WTC11 (cell line): ENCODE results near the gene ADGRG7. TPM values are rescaled to one million over a fixed set of nuclear protein-coding genes. Genes with fewer than 3 reads are reported as not detected.

Experiments
- ATAC-seq: fragments of 200-7000 bp; cut with Tn5 transposase; 2 replicates; pipeline ENCODE4 v1.10.0; 2021; ENCODE audit warnings: mild to moderate bottlenecking, moderate library complexity
- CTCF ChIA-PET: fragments of 300-600 bp; sonication (Branson Sonifier 250); formaldehyde crosslinking; loops from one replicate; lab custom pipeline; 2021; ENCODE audit warnings: antibody characterized with exemption; lab: Charles Lee
- POLR2A ChIA-PET: fragments of 350-600 bp; sonication (Branson Sonifier 250); formaldehyde crosslinking; loops from one replicate; lab custom pipeline; 2021; ENCODE audit warnings: antibody characterized with exemption; lab: Charles Lee
- DNase-seq: peaks from one replicate; pipeline ENCODE4 v3.0.0; 2021; ENCODE audit warnings: low spot score
- H3K27ac Mint-ChIP-seq: 2 replicates; pipeline ENCODE4 v1.8.0; 2021; ENCODE audit warnings: mixed read lengths
- H3K27me3 Mint-ChIP-seq: 2 replicates; pipeline ENCODE4 v1.8.0; 2021; ENCODE audit warnings: low read depth, mild to moderate bottlenecking, moderate library complexity, mixed read lengths
- H3K36me3 Mint-ChIP-seq: 2 replicates; pipeline ENCODE4 v1.8.0; 2021; ENCODE audit warnings: mixed read lengths
- H3K4me1 Mint-ChIP-seq: 2 replicates; pipeline ENCODE4 v1.8.0; 2022; ENCODE audit warnings: mixed read lengths
- H3K4me3 Mint-ChIP-seq: 2 replicates; pipeline ENCODE4 v1.8.0; 2021; ENCODE audit warnings: mild to moderate bottlenecking, moderate library complexity, mixed read lengths
- H3K9me3 Mint-ChIP-seq: 2 replicates; pipeline ENCODE4 v1.8.0; 2021; ENCODE audit warnings: mixed read lengths
- AFF4 ChIP-seq: sonication (generic); formaldehyde crosslinking; IDR thresholded peaks from 2 replicates; pipeline ENCODE4 v1.8.1; 2023; ENCODE audit warnings: mild to moderate bottlenecking, missing genetic modification reagents, borderline replicate concordance
- E2F4 ChIP-seq: sonication (generic); formaldehyde crosslinking; IDR thresholded peaks from 2 replicates; pipeline ENCODE4 v1.8.1; 2022; ENCODE audit warnings: low read depth, mild to moderate bottlenecking, moderate library complexity, missing genetic modification reagents, borderline replicate concordance
- HMGA2 ChIP-seq: fragments of 250-450 bp; sonication (Bioruptor Pico); IDR thresholded peaks from 2 replicates; pipeline ENCODE4 v1.4.0; 2021; ENCODE audit warnings: mild to moderate bottlenecking, moderate library complexity
- JAZF1 ChIP-seq: fragments of 250-450 bp; sonication (Bioruptor Pico); IDR thresholded peaks from 2 replicates; pipeline ENCODE4 v1.9.0; 2021; ENCODE audit warnings: moderate library complexity, mild to moderate bottlenecking, inconsistent platforms
- MYBL2 ChIP-seq: sonication (generic); formaldehyde crosslinking; IDR thresholded peaks from 2 replicates; pipeline ENCODE4 v1.8.1; 2023; ENCODE audit warnings: mild to moderate bottlenecking, moderate library complexity, missing genetic modification reagents
- NFE2L1 ChIP-seq: sonication (generic); formaldehyde crosslinking; IDR thresholded peaks from 2 replicates; pipeline ENCODE4 v1.8.1; 2023; ENCODE audit warnings: missing genetic modification reagents
- STAT6 ChIP-seq: sonication (generic); formaldehyde crosslinking; conservative IDR thresholded peaks from 2 replicates; pipeline ENCODE4 v1.8.1; 2023; ENCODE audit warnings: mild to moderate bottlenecking, low read depth, missing genetic modification reagents, moderate library complexity
- TEAD1 ChIP-seq: sonication (generic); formaldehyde crosslinking; IDR thresholded peaks from 2 replicates; pipeline ENCODE4 v1.8.0; 2022; ENCODE audit warnings: mild to moderate bottlenecking, missing genetic modification reagents
- ZNF281 ChIP-seq: sonication (generic); formaldehyde crosslinking; IDR thresholded peaks from 2 replicates; pipeline ENCODE4 v1.8.0; 2023; ENCODE audit warnings: mild to moderate bottlenecking, missing genetic modification reagents
- ZNF416 ChIP-seq: fragments of 250-450 bp; sonication (Bioruptor Pico); IDR thresholded peaks from 2 replicates; pipeline ENCODE4 v1.9.0; 2021; ENCODE audit warnings: mild to moderate bottlenecking, inconsistent platforms
- total RNA-seq: library from RNA; stranded (reverse); gene quantifications from 3 replicates; pipeline ENCODE4 v1.2.3, GENCODE V29; 2021
- TF ChIP-seq, protein P1 (sequence below): fragments of 250-450 bp; sonication (Bioruptor Pico); IDR thresholded peaks from 2 replicates; pipeline ENCODE4 v1.9.0; 2021; ENCODE audit warnings: mild to moderate bottlenecking
- TF ChIP-seq, protein P2 (sequence below): sonication (generic); formaldehyde crosslinking; IDR thresholded peaks from 2 replicates; pipeline ENCODE4 v1.8.1; 2022; ENCODE audit warnings: mild to moderate bottlenecking, moderate library complexity, missing genetic modification reagents
- TF ChIP-seq, protein P3 (sequence below): sonication (generic); formaldehyde crosslinking; IDR thresholded peaks from 2 replicates; pipeline ENCODE4 v1.8.1; 2023; ENCODE audit warnings: mild to moderate bottlenecking, missing genetic modification reagents, moderate library complexity

Gene ADGRG7
- total RNA-seq, 1 experiment from 2014 or later = not detected

- CTCF ChIA-PET = interaction anchor here (0.6 to 1.6 kb wide), 3 partner anchors 56 to 191 kb away, joined by 3 to 5 read pairs (median 3); no protein-coding TSS in a partner anchor
- no peaks in the 10 kb centered on the region for H3K9me3 Mint-ChIP-seq
- DNase-seq = peak; percentile 32
- 0 out of 2 replicates have a peak, but pooled peaks cover 3% of the 10 kb centered on the region for H3K4me1 Mint-ChIP-seq
- no peak overlapping the region for H3K4me3 Mint-ChIP-seq
- H3K27me3 Mint-ChIP-seq = no peaks in the 10 kb centered on the region
- H3K36me3 Mint-ChIP-seq = no peaks in the 10 kb centered on the region
- no peak overlapping the region for H3K27ac Mint-ChIP-seq
- no peak for TF ChIP-seq JAZF1 (CRISPR knock-in tag)
- TF ChIP-seq NFE2L1 = no peak
- no peak for TF ChIP-seq STAT6 (CRISPR knock-in tag)
- no peak for TF ChIP-seq TEAD1
- no peak for TF ChIP-seq AFF4 (CRISPR knock-in tag)
- no peak for TF ChIP-seq MYBL2
- no peak for TF ChIP-seq ZNF416 (CRISPR knock-in tag)
- TF ChIP-seq, protein P1, sequence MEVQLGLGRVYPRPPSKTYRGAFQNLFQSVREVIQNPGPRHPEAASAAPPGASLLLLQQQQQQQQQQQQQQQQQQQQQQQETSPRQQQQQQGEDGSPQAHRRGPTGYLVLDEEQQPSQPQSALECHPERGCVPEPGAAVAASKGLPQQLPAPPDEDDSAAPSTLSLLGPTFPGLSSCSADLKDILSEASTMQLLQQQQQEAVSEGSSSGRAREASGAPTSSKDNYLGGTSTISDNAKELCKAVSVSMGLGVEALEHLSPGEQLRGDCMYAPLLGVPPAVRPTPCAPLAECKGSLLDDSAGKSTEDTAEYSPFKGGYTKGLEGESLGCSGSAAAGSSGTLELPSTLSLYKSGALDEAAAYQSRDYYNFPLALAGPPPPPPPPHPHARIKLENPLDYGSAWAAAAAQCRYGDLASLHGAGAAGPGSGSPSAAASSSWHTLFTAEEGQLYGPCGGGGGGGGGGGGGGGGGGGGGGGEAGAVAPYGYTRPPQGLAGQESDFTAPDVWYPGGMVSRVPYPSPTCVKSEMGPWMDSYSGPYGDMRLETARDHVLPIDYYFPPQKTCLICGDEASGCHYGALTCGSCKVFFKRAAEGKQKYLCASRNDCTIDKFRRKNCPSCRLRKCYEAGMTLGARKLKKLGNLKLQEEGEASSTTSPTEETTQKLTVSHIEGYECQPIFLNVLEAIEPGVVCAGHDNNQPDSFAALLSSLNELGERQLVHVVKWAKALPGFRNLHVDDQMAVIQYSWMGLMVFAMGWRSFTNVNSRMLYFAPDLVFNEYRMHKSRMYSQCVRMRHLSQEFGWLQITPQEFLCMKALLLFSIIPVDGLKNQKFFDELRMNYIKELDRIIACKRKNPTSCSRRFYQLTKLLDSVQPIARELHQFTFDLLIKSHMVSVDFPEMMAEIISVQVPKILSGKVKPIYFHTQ (CRISPR knock-in tag) = no peak
- TF ChIP-seq E2F4 (CRISPR knock-in tag) = no peak
- TF ChIP-seq HMGA2 = no peak
- TF ChIP-seq, protein P2, sequence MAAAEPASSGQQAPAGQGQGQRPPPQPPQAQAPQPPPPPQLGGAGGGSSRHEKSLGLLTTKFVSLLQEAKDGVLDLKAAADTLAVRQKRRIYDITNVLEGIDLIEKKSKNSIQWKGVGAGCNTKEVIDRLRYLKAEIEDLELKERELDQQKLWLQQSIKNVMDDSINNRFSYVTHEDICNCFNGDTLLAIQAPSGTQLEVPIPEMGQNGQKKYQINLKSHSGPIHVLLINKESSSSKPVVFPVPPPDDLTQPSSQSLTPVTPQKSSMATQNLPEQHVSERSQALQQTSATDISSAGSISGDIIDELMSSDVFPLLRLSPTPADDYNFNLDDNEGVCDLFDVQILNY = no peak
- no peak for TF ChIP-seq ZNF281 (CRISPR knock-in tag)
- TF ChIP-seq, protein P3, sequence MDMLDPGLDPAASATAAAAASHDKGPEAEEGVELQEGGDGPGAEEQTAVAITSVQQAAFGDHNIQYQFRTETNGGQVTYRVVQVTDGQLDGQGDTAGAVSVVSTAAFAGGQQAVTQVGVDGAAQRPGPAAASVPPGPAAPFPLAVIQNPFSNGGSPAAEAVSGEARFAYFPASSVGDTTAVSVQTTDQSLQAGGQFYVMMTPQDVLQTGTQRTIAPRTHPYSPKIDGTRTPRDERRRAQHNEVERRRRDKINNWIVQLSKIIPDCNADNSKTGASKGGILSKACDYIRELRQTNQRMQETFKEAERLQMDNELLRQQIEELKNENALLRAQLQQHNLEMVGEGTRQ (CRISPR knock-in tag) = no peak
- TF ChIP-seq, all 79 proteins: peak for 0
- peak; percentile 96 for ATAC-seq
- POLR2A ChIA-PET = no interaction called here
Observed at GRCh38 chr3:100653604-100654294, 44.3 kb downstream of the ADGRG7 start.
